Measurements from ENCODE around the gene NXNL2. TPM values are rescaled to one million over a fixed set of nuclear protein-coding genes. Genes with fewer than 3 reads are reported as not detected.

NXNL2 gene
- not detected in 2 replicates for total RNA-seq (2014; rRNA removed; shearing (Covaris generic); ENCODE audit: low replicate concordance)

DNA sequence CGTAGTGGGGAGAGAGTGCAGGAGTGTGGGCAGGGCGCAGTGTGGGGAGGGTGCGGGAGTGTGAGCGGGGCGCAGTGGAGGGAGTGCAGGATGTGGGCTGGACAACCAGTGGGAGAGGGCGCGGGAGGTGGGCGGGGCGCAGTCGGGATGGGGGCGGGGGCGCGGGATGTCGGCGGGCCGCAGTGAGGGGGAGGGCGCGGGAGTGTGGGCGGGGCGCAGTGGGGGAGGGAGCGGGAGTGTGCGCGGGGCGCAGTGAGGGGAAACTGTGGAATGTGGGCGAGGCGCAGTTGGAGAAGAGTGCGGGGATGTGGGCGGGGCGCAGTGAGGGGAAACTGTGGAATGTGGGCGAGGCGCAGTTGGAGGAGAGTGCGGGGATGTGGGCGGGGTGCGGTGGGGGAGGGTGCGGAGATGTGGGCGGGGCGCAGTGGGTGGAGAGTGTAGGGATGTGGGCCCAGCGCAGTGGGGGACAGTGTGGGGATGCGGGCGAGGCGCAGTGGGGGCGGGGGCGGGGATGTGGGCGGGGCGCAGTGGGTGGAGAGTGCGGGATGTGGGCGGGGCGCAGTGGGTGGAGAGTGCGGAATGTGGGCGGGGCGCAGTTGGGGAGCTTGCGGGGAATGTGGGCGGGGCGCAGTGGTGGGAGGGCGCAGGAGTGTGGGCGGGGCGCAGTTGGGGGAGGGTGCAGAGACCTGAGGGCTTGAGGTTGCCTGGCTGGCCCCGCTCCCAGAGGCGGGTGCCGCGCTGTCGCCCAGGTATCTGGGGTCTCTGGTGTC is at the start of gene NXNL2:
Gene NXNL2, plus strand, starts transcription at position 723 of the 770 bp plus-strand sequence. CDS start 257 bp downstream, outside the sequence.
- H3K9ac ChIP-seq (ENCODE audit: low read length), result no peak within 1 kb of the TSS
- no peaks in the 10 kb centered on the region for H4K20me1 ChIP-seq (ENCODE audit: insufficient read depth, low read depth, low read length)
- no peaks in the 10 kb centered on the region for H3K9me2 ChIP-seq (replicated peaks; ENCODE audit: insufficient read depth, low read length)
- H3K4me2 ChIP-seq (ENCODE audit: low read depth, low read length, poor library complexity, severe bottlenecking), result no peak within 1 kb of the TSS
- H3K4me1 ChIP-seq (ENCODE audit: low read length), result peaks cover 14% of the 10 kb centered on the region
- H3K36me3 ChIP-seq (ENCODE audit: insufficient read depth, low read length), result no peaks in the 10 kb centered on the region
- no peak within 1 kb of the TSS for H3K4me3 ChIP-seq (ENCODE audit: low read length)
- H3K27me3 ChIP-seq (ENCODE audit: low read length), result no peaks in the 10 kb centered on the region
- H3K79me2 ChIP-seq (ENCODE audit: low read length), result no peaks in the 10 kb centered on the region
- no peak for DNase-seq
- H2AFZ ChIP-seq (ENCODE audit: low read length), result no peak within 1 kb of the TSS
- H3K27ac ChIP-seq (ENCODE audit: low read length), result no peak within 1 kb of the TSS
- H3K9me3 ChIP-seq (ENCODE audit: low read length), result no peaks in the 10 kb centered on the region

DNA sequence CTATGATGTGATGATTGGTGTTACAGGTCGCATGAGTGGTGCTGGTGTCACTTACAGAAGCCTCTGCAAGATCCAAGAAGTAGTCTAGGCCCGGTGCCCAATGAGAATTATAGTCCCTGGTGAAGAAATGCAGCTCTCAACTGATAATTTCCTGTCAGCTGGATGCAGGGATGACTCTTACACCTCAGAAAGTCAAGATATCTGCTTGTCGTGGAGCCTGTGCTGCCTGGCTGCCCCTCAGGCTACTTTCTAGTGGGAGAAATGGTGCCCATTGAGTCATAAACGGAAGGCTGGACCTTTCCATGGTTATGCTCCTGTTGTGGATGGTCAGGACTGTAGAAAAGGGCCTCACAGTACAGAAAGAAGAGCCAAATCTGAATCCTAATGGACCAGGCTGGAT is 46.8 kb upstream of the NXNL2 start:
- Histone ChIP-seq H4K20me1 (ENCODE audit: insufficient read depth, low read depth, low read length) (no peaks in the 10 kb centered on the region), H3K9me3 (ENCODE audit: low read length) (no peaks in the 10 kb centered on the region), H3K9ac (ENCODE audit: low read length) (no peak overlapping the region), H3K27me3 (ENCODE audit: low read length) (no peaks in the 10 kb centered on the region), H3K4me2 (ENCODE audit: low read depth, low read length, poor library complexity, severe bottlenecking) (no peak overlapping the region), H3K36me3 (ENCODE audit: insufficient read depth, low read length) (no peaks in the 10 kb centered on the region; the same call in 1 of the 2 replicates), H3K9me2 (replicated peaks; ENCODE audit: insufficient read depth, low read length) (no peaks in the 10 kb centered on the region), H2AFZ (ENCODE audit: low read length) (no peak overlapping the region), H3K27ac (ENCODE audit: low read length) (no peak overlapping the region), H3K4me1 (ENCODE audit: low read length) (no peaks in the 10 kb centered on the region), H3K79me2 (ENCODE audit: low read length) (no peaks in the 10 kb centered on the region), H3K4me3 (ENCODE audit: low read length) (no peak overlapping the region)
- DNase-seq, result no peak

DNA sequence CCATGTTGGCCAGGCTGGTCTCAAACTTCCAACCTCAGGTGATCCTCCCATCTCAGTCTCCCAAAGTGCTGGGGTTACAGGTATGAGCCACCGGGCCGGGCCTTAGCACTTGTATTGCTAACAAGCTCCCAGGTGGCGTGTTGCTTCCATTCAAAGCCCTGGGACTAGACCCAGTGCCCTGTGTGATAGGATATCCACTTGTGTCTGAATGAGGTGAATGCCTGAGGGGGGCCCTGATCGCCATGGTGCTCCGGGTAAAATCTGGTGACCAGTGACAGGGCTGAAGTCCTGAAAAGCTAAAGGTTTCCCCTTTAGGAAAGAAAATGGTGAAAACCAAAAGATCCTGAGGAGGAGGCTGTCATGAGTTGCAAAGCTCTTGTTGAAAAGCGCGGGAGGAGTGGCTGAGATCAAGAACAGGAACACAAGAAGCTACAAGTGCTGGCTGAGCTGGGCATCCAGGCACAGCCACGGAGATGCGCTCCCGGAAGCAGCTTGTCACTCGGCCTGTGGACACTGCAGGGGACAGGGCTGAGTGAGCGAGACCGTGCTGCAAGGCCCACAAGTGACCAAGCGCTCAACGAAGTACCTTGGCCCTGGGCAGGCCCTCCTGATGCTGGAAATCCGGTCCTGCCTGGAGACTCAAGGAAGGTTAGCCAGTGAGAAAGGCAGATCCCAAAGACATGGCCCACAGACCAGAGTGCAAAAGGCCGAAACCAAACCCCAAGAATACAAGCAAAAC is 39.8 kb upstream of the NXNL2 start:
- no peaks in the 10 kb centered on the region for H3K36me3 ChIP-seq (ENCODE audit: insufficient read depth, low read length)
- no peak overlapping the region for H3K4me2 ChIP-seq (ENCODE audit: low read depth, low read length, poor library complexity, severe bottlenecking)
- H3K9ac ChIP-seq (ENCODE audit: low read length), result no peak overlapping the region
- no peak overlapping the region for H2AFZ ChIP-seq (ENCODE audit: low read length)
- no peaks in the 10 kb centered on the region for H3K79me2 ChIP-seq (ENCODE audit: low read length)
- H3K4me3 ChIP-seq (ENCODE audit: low read length), result no peak overlapping the region
- H4K20me1 ChIP-seq (ENCODE audit: insufficient read depth, low read depth, low read length), result no peaks in the 10 kb centered on the region
- no peaks in the 10 kb centered on the region for H3K27me3 ChIP-seq (ENCODE audit: low read length)
- H3K9me3 ChIP-seq (ENCODE audit: low read length), result no peaks in the 10 kb centered on the region
- H3K27ac ChIP-seq (ENCODE audit: low read length), result no peak overlapping the region
- H3K9me2 ChIP-seq (replicated peaks; ENCODE audit: insufficient read depth, low read length), result no peaks in the 10 kb centered on the region
- no peak for DNase-seq
- H3K4me1 ChIP-seq (ENCODE audit: low read length), result no peaks in the 10 kb centered on the region

DNA sequence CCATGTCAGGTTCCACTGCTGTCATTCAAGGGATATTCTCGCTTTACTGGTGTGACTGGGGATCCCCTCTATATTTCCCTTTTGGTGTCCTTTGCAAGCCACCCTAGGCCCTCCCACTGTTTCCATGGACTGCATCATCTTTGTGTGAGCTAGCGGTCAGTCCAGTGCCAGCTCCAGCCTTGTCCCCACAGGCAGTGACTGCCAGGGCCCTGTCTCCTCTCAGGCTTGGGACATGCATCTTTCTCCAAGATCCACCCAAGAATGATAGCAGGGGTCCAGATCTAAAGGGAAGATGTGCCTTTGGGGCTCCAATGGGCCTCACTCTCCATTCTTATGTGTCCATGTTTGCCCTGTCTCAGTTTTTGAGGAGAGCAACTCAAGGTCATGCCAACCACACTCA is 37.8 kb upstream of the NXNL2 start:
- no peak for DNase-seq
- Histone ChIP-seq H3K9me3 (ENCODE audit: low read length) (no peaks in the 10 kb centered on the region), H2AFZ (ENCODE audit: low read length) (no peak overlapping the region), H3K27ac (ENCODE audit: low read length) (no peak overlapping the region), H3K9me2 (replicated peaks; ENCODE audit: insufficient read depth, low read length) (no peaks in the 10 kb centered on the region), H3K27me3 (ENCODE audit: low read length) (no peaks in the 10 kb centered on the region), H3K9ac (ENCODE audit: low read length) (no peak overlapping the region), H3K79me2 (ENCODE audit: low read length) (no peaks in the 10 kb centered on the region), H3K4me3 (ENCODE audit: low read length) (no peak overlapping the region), H3K36me3 (ENCODE audit: insufficient read depth, low read length) (no peaks in the 10 kb centered on the region), H3K4me2 (ENCODE audit: low read depth, low read length, poor library complexity, severe bottlenecking) (no peak overlapping the region), H4K20me1 (ENCODE audit: insufficient read depth, low read depth, low read length) (no peaks in the 10 kb centered on the region), H3K4me1 (ENCODE audit: low read length) (no peaks in the 10 kb centered on the region)

DNA sequence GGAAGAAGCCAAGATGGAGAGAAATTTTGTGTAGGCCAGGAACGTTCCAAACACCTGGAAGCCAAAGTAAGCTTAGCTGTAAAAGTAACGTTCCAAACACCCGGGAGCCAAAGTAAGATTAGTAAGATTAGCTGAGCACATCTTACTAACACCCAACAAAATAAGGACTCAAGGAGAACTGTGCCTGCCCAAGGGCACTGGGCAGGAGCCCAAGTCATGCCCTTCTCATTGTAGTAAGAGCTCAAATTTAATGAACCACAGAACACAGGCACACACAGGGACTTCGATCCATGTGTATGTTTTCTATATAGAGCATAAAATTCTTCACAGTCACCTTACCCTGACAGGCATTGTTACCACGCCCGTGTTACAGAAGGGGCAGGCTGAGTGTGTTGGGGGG is 36.1 kb upstream of the NXNL2 start:
- Histone ChIP-seq H2AFZ (ENCODE audit: low read length) (no peak overlapping the region), H3K9me3 (ENCODE audit: low read length) (no peaks in the 10 kb centered on the region), H3K79me2 (ENCODE audit: low read length) (no peaks in the 10 kb centered on the region), H3K36me3 (ENCODE audit: insufficient read depth, low read length) (no peaks in the 10 kb centered on the region), H3K4me3 (ENCODE audit: low read length) (no peak overlapping the region), H3K9ac (ENCODE audit: low read length) (no peak overlapping the region), H3K4me2 (ENCODE audit: low read depth, low read length, poor library complexity, severe bottlenecking) (no peak overlapping the region), H3K4me1 (ENCODE audit: low read length) (no peaks in the 10 kb centered on the region), H3K9me2 (replicated peaks; ENCODE audit: insufficient read depth, low read length) (no peaks in the 10 kb centered on the region), H3K27me3 (ENCODE audit: low read length) (no peaks in the 10 kb centered on the region), H3K27ac (ENCODE audit: low read length) (no peak overlapping the region), H4K20me1 (ENCODE audit: insufficient read depth, low read depth, low read length) (no peaks in the 10 kb centered on the region)
- no peak for DNase-seq

DNA sequence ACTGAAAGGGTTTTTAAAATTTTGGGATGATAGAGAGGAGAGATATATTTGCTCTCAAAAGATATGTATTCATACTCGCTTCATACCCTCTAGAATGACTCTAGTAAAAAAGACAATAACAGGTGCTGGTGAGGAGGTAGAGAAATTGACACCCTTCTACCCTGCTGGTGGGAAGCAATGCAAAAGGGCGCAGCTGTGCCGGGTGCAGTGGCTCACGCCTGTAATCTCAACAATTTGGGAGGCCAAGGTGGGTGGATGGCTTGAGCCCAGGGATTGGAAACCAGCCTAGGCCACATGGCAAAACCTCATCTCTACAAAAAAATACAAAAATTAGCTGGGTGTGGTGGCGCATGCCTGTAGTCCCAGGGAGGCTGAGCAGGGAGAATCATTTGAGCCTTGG is 33.9 kb upstream of the NXNL2 start:
- Histone ChIP-seq H4K20me1 (ENCODE audit: insufficient read depth, low read depth, low read length) (no peaks in the 10 kb centered on the region), H3K4me2 (ENCODE audit: low read depth, low read length, poor library complexity, severe bottlenecking) (no peak overlapping the region), H3K79me2 (ENCODE audit: low read length) (no peaks in the 10 kb centered on the region), H3K9me2 (replicated peaks; ENCODE audit: insufficient read depth, low read length) (no peaks in the 10 kb centered on the region), H3K27ac (ENCODE audit: low read length) (no peak overlapping the region), H2AFZ (ENCODE audit: low read length) (no peak overlapping the region), H3K9ac (ENCODE audit: low read length) (no peak overlapping the region), H3K27me3 (ENCODE audit: low read length) (no peaks in the 10 kb centered on the region), H3K9me3 (ENCODE audit: low read length) (no peaks in the 10 kb centered on the region), H3K4me3 (ENCODE audit: low read length) (no peak overlapping the region), H3K36me3 (ENCODE audit: insufficient read depth, low read length) (no peaks in the 10 kb centered on the region), H3K4me1 (ENCODE audit: low read length) (no peaks in the 10 kb centered on the region)
- no peak for DNase-seq

DNA sequence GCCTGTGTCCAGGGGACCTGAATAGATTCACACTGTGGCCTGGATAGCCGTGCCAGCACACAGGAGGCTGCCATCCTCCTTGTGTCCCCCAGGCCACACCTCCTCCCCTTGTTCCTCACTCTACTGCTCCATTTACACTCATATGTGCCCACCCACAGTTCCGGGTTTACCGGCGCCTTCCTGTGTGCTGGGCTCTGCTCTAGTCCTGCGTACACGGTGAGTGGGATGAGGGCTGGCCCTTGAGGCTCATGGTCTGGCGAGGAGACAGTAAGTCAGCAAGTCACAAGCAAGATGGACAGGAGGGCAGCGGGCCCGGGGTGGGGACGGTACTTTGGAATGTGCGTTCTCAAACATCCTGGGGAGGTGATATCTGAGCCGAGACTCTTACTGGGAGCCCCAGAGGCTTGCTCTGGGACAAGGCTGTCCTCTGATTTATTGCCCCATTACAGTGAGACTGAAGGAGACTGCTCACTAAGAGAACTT is 32.4 kb upstream of the NXNL2 start:
- Histone ChIP-seq H2AFZ (ENCODE audit: low read length) (no peak overlapping the region), H3K36me3 (ENCODE audit: insufficient read depth, low read length) (no peaks in the 10 kb centered on the region), H3K79me2 (ENCODE audit: low read length) (no peaks in the 10 kb centered on the region), H3K27me3 (ENCODE audit: low read length) (no peaks in the 10 kb centered on the region), H3K9me2 (replicated peaks; ENCODE audit: insufficient read depth, low read length) (no peaks in the 10 kb centered on the region), H3K4me3 (ENCODE audit: low read length) (no peak overlapping the region), H3K4me1 (ENCODE audit: low read length) (no peaks in the 10 kb centered on the region), H3K27ac (ENCODE audit: low read length) (no peak overlapping the region), H3K9ac (ENCODE audit: low read length) (no peak overlapping the region), H3K9me3 (ENCODE audit: low read length) (no peaks in the 10 kb centered on the region), H3K4me2 (ENCODE audit: low read depth, low read length, poor library complexity, severe bottlenecking) (no peak overlapping the region), H4K20me1 (ENCODE audit: insufficient read depth, low read depth, low read length) (no peaks in the 10 kb centered on the region)
- no peak for DNase-seq

DNA sequence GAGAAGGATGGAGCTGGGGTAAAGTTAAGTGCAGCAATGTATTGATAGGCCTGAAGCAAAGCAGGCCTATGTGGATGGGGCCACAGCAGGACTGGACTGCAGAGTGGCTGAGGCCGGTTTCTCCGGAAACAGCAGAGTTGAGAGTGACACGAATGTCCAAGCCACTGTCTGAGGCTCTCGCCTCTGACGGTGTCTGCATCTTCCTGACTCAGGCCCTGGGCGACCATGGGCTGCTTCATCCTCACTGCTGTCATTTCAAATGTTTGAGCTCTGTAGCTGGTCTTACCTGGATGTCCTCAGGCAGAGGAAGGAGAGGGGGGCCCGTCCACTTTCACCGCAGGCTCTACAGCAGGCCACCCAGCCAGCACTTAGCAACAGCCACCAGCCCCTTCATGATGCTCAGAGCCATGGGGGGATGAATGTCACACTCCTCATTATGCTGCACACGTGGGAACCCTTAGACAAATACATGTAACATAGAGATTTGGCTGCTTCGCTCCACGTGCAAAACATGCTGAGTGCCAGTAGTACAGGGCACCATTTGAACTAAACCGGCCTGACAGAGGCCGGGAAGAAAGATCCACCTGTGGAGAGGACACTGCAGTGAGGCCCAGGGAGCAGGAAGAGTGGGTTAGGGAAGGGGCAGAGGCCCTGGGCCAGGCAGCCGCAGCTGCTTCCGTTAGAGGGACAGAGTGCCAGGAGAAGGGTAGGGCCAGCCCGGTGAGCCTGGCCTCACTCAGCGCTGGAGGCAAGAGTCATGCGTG is 31.7 kb upstream of the NXNL2 start:
- Histone ChIP-seq H3K4me3 (ENCODE audit: low read length) (no peak overlapping the region), H3K9me2 (replicated peaks; ENCODE audit: insufficient read depth, low read length) (no peaks in the 10 kb centered on the region), H3K4me1 (ENCODE audit: low read length) (no peaks in the 10 kb centered on the region), H3K27ac (ENCODE audit: low read length) (no peak overlapping the region), H2AFZ (ENCODE audit: low read length) (no peak overlapping the region), H3K27me3 (ENCODE audit: low read length) (no peaks in the 10 kb centered on the region), H3K36me3 (ENCODE audit: insufficient read depth, low read length) (no peaks in the 10 kb centered on the region), H3K9me3 (ENCODE audit: low read length) (no peaks in the 10 kb centered on the region), H3K79me2 (ENCODE audit: low read length) (no peaks in the 10 kb centered on the region), H4K20me1 (ENCODE audit: insufficient read depth, low read depth, low read length) (no peaks in the 10 kb centered on the region), H3K4me2 (ENCODE audit: low read depth, low read length, poor library complexity, severe bottlenecking) (no peak overlapping the region), H3K9ac (ENCODE audit: low read length) (no peak overlapping the region)
- no peak for DNase-seq
